Measurements from ENCODE around the gene TWF2.

GRCh38 chr3:52268036-52268435 is 29.1 kb upstream of the TWF2 start:
- TF ChIP-seq ZKSCAN8 (CRISPR knock-in tag; IDR thresholded peaks at IDR 0.05), result no peak
- no peak for TF ChIP-seq CHD4 (IDR thresholded peaks at IDR 0.05; ENCODE audit: insufficient read depth, insufficient replicate concordance, low read depth, low read length, poor library complexity, severe bottlenecking)
- TF ChIP-seq ZFX (CRISPR knock-in tag; IDR thresholded peaks at IDR 0.05), result no peak
- no peak for TF ChIP-seq RCOR1 (IDR thresholded peaks at IDR 0.05; ENCODE audit: borderline replicate concordance in 1 of 2, low read depth in 2 of 2, low read length in 2 of 2)
- TF ChIP-seq MAZ (CRISPR knock-in tag; conservative IDR thresholded peaks at IDR 0.05 in 1 of 2, IDR thresholded peaks at IDR 0.05 in 1 of 2), result no peak
- no peak for TF ChIP-seq ELK1 (CRISPR knock-in tag; IDR thresholded peaks at IDR 0.05)
- TF ChIP-seq BCLAF1 (IDR thresholded peaks at IDR 0.05; ENCODE audit: borderline replicate concordance in 1 of 2, control insufficient read depth in 1 of 2, low read depth in 2 of 2, low read length in 1 of 2), result no peak
- TF ChIP-seq YY1 (IDR thresholded peaks at IDR 0.05; ENCODE audit: borderline replicate concordance in 1 of 3, control insufficient read depth in 1 of 3, extremely low read depth in 1 of 3, insufficient read depth in 3 of 3, insufficient read length in 1 of 3, insufficient replicate concordance in 2 of 3, low read depth in 1 of 3, low read length in 2 of 3), result no peak
- no peak for TF ChIP-seq ZBTB11 (CRISPR knock-in tag; IDR thresholded peaks at IDR 0.05)
- no peak for TF ChIP-seq ILF3 (IDR thresholded peaks at IDR 0.05; ENCODE audit: borderline replicate concordance)
- TF ChIP-seq CTCF (IDR thresholded peaks at IDR 0.05 in 2 of 3, conservative IDR thresholded peaks at IDR 0.05 in 1 of 3; ENCODE audit: insufficient read depth in 2 of 3, low read depth in 1 of 3, low read length in 3 of 3), result no peak
- no peak for TF ChIP-seq KLF1 (tag; IDR thresholded peaks at IDR 0.05)
- no peak for TF ChIP-seq FOXK2 (conservative IDR thresholded peaks at IDR 0.05 in 1 of 2, IDR thresholded peaks at IDR 0.05 in 1 of 2; ENCODE audit: low read depth in 2 of 2)

Measured in K562 (cell line).